GM21529 (cell line): ENCODE data around the gene DPP7.

Experiments
- ATAC-seq: cut with Tn5 transposase; IDR thresholded peaks from one replicate; pipeline ENCODE4 v1.9.1; 2021; ENCODE audit not compliant: unreplicated experiment

DPP7 gene

GRCh38 chr9:137095664-137096517 is 18.6 kb downstream of the DPP7 start:
- ATAC-seq = peak; percentile 80

- no peak for ATAC-seq
Measured at GRCh38 chr9:137089232-137089947, 25.1 kb downstream of the DPP7 start.

- ATAC-seq = no peak
Measured at GRCh38 chr9:137088121-137088520, 26.4 kb downstream of the DPP7 start.

- peak; percentile 1 for ATAC-seq
Measured at GRCh38 chr9:137087409-137087925, 27.1 kb downstream of the DPP7 start.

GRCh38 chr9:137086531-137087408 is 27.8 kb downstream of the DPP7 start, which contains the start of gene MAN1B1:
Gene MAN1B1 (plus strand): TSS chr9:137086985. CDS start chr9:137087000, 15 bp downstream.
- ATAC-seq = peak; percentile 80

GRCh38 chr9:137085920-137086530 is 28.5 kb downstream of the DPP7 start:
- ATAC-seq = peak; percentile 4

- ATAC-seq = no peak
Measured at GRCh38 chr9:137084526-137084925, 30.0 kb downstream of the DPP7 start.

- no peak for ATAC-seq
Measured at GRCh38 chr9:137083394-137084004, 31.0 kb downstream of the DPP7 start.

GRCh38 chr9:137082925-137083290 is 31.6 kb downstream of the DPP7 start:
- ATAC-seq = no peak

- ATAC-seq = no peak
Measured at GRCh38 chr9:137082222-137082924, 32.2 kb downstream of the DPP7 start.

GRCh38 chr9:137080260-137081122 is 34.0 kb downstream of the DPP7 start:
- ATAC-seq = no peak

GRCh38 chr9:137079401-137079787 is 35.1 kb downstream of the DPP7 start:
- ATAC-seq = no peak

- no peak for ATAC-seq
Measured at GRCh38 chr9:137078701-137079400, 35.7 kb downstream of the DPP7 start.

- ATAC-seq = peak; percentile 36
Measured at GRCh38 chr9:137077758-137078693, 36.5 kb downstream of the DPP7 start.

- ATAC-seq = peak; percentile 65
Measured at GRCh38 chr9:137077010-137077747, 37.4 kb downstream of the DPP7 start, which contains the start of gene UAP1L1. Gene UAP1L1 (plus strand): TSS chr9:137077517. CDS start chr9:137077533, 16 bp downstream.

- ATAC-seq = no peak
Measured at GRCh38 chr9:137076636-137077009, 37.9 kb downstream of the DPP7 start.
